ENCODE data around the gene BUB1.

DNA sequence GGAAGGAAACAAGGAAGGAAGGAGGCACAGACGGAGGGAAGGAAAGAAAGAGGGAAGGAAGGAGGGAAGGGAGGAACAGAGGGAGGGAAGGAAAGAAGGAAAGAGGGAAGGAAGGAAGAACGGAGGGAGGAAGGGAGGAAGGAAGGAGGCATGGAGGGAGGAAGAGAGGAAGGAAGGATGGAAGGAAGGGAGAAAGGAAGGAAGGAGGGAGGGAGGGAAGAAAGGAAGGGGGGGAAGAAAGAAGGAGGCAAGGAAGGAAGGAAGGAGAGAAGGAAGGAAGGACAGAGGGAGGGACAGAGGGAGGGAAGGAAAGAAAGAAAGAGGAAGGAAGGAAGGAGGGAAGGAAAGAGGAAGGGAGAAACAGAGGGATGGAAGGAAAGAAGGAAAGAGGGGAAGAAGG is 47.0 kb upstream of the BUB1 start:
- TF ChIP-seq, protein P1, sequence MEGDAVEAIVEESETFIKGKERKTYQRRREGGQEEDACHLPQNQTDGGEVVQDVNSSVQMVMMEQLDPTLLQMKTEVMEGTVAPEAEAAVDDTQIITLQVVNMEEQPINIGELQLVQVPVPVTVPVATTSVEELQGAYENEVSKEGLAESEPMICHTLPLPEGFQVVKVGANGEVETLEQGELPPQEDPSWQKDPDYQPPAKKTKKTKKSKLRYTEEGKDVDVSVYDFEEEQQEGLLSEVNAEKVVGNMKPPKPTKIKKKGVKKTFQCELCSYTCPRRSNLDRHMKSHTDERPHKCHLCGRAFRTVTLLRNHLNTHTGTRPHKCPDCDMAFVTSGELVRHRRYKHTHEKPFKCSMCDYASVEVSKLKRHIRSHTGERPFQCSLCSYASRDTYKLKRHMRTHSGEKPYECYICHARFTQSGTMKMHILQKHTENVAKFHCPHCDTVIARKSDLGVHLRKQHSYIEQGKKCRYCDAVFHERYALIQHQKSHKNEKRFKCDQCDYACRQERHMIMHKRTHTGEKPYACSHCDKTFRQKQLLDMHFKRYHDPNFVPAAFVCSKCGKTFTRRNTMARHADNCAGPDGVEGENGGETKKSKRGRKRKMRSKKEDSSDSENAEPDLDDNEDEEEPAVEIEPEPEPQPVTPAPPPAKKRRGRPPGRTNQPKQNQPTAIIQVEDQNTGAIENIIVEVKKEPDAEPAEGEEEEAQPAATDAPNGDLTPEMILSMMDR (IDR thresholded peaks at IDR 0.05), result no peak
- TF ChIP-seq POLR2A (IDR thresholded peaks at IDR 0.05) (no peak), EP300 (IDR thresholded peaks at IDR 0.05; ENCODE audit: low read depth) (no peak)
